Hepatocyte (in vitro differentiated cells): Measurements from ENCODE around the gene SPTAN1. TPM values are rescaled to one million over a fixed set of nuclear protein-coding genes. Genes with fewer than 3 reads are reported as not detected.

Source experiments
- DNase-seq: peaks from one replicate; pipeline ENCODE4 v3.0.0-alpha.2; 2016; ENCODE audit warnings: low spot score
- H2AFZ ChIP-seq: fragments of 200-600 bp; sonication (generic); 2 replicates; pipeline ENCODE4 v1.6.0; 2016; ENCODE audit warnings: antibody characterized with exemption, mild to moderate bottlenecking
- H3K27ac ChIP-seq: fragments of 200-600 bp; sonication (generic); 2 replicates; pipeline ENCODE4 v1.5.1; 2016; ENCODE audit warnings: mild to moderate bottlenecking
- H3K27me3 ChIP-seq: fragments of 200-600 bp; sonication (generic); 2 replicates; pipeline ENCODE4 v1.6.1; 2016
- H3K36me3 ChIP-seq: fragments of 200-600 bp; sonication (generic); replicated peaks from 2 replicates; pipeline ENCODE4 v1.5.1; 2016; ENCODE audit warnings: low read depth; ENCODE audit not compliant: insufficient read depth
- H3K4me1 ChIP-seq: fragments of 200-600 bp; sonication (generic); 2 replicates; pipeline ENCODE4 v1.5.1; 2016; ENCODE audit warnings: mild to moderate bottlenecking, moderate library complexity; ENCODE audit not compliant: insufficient read depth
- H3K4me2 ChIP-seq: fragments of 200-600 bp; sonication (generic); 2 replicates; pipeline ENCODE4 v1.6.0; 2016
- H3K4me3 ChIP-seq: fragments of 200-600 bp; sonication (generic); 2 replicates; pipeline ENCODE4 v1.5.1; 2016; ENCODE audit warnings: mild to moderate bottlenecking
- H3K79me2 ChIP-seq: fragments of 200-600 bp; sonication (generic); 2 replicates; pipeline ENCODE4 v1.6.0; 2017; ENCODE audit warnings: mild to moderate bottlenecking
- H3K9me2 ChIP-seq: fragments of 200-600 bp; sonication (generic); replicated peaks from 2 replicates; pipeline ENCODE4 v1.6.0; 2017; ENCODE audit warnings: mild to moderate bottlenecking; ENCODE audit not compliant: insufficient read depth
- H3K9me3 ChIP-seq: fragments of 200-600 bp; sonication (generic); 2 replicates; pipeline ENCODE4 v1.5.1; 2016; ENCODE audit warnings: low read depth, mild to moderate bottlenecking
- H4K20me1 ChIP-seq: fragments of 200-600 bp; sonication (generic); 2 replicates; pipeline ENCODE4 v1.6.0; 2016; ENCODE audit warnings: mild to moderate bottlenecking; ENCODE audit not compliant: insufficient read depth, poor library complexity, severe bottlenecking
- CTCF ChIP-seq: fragments of 200-600 bp; sonication (generic); IDR thresholded peaks from 2 replicates; pipeline ENCODE4 v1.5.1; 2016; ENCODE audit warnings: antibody characterized with exemption, mild to moderate bottlenecking; ENCODE audit not compliant: poor library complexity
- EZH2 ChIP-seq: fragments of 200-600 bp; sonication (generic); IDR thresholded peaks from 2 replicates; pipeline ENCODE4 v1.6.1; 2016; ENCODE audit warnings: antibody characterized with exemption, mild to moderate bottlenecking, borderline replicate concordance
- EZH2phosphoT487 ChIP-seq: fragments of 200-600 bp; sonication (generic); IDR thresholded peaks from one replicate; pipeline ENCODE4 v1.6.1; 2018; ENCODE audit warnings: antibody characterized with exemption, mild to moderate bottlenecking, low read depth, moderate library complexity; ENCODE audit not compliant: unreplicated experiment, severe bottlenecking
- WGBS: methylation state at CpG from one replicate; pipeline ENCODE4 v1.1.6; 2016; ENCODE audit warnings: low lambda C conversion rate; ENCODE audit errors: missing lambda C conversion rate; 5-methylcytosine and 5-hydroxymethylcytosine counted together
- polyA plus RNA-seq: library from polyadenylated mRNA; unstranded; fragments of >200 nt; fragmentation: Nextera tagmentation; extraction: Ambion mirVana; gene quantifications from 2 replicates; pipeline ENCODE4 v1.2.1, GENCODE V29; 2016
- total RNA-seq: library from RNA; depleted of rRNA; stranded (reverse); fragments of >200 nt; gene quantifications from 2 replicates; pipeline ENCODE4 v1.2.3, GENCODE V29; 2014

The SPTAN1 gene
- total and polyA plus RNA-seq, 2 experiments from 2014 or later: 123 to 184 TPM

- H4K20me1 ChIP-seq: no peaks in the 10 kb centered on the region
- no peaks in the 10 kb centered on the region for H3K36me3 ChIP-seq
- no peaks in the 10 kb centered on the region for H3K4me1 ChIP-seq
- TF ChIP-seq EZH2: no peak
- no peak for TF ChIP-seq EZH2phosphoT487
- no peak for TF ChIP-seq CTCF
- no peak overlapping the region for H2AFZ ChIP-seq
- WGBS: 96% methylated on average over 9 of the region's 10 CpGs
- H3K79me2 ChIP-seq: no peaks in the 10 kb centered on the region
- no peaks in the 10 kb centered on the region for H3K9me3 ChIP-seq
- H3K4me2 ChIP-seq: no peak overlapping the region
- no peaks in the 10 kb centered on the region for H3K27me3 ChIP-seq
- no peak for DNase-seq
- no peaks in the 10 kb centered on the region for H3K9me2 ChIP-seq
- no peak overlapping the region for H3K4me3 ChIP-seq
- H3K27ac ChIP-seq: no peak overlapping the region
Observed at GRCh38 chr9:128629136-128629535, 76.7 kb downstream of the SPTAN1 start.

DNA sequence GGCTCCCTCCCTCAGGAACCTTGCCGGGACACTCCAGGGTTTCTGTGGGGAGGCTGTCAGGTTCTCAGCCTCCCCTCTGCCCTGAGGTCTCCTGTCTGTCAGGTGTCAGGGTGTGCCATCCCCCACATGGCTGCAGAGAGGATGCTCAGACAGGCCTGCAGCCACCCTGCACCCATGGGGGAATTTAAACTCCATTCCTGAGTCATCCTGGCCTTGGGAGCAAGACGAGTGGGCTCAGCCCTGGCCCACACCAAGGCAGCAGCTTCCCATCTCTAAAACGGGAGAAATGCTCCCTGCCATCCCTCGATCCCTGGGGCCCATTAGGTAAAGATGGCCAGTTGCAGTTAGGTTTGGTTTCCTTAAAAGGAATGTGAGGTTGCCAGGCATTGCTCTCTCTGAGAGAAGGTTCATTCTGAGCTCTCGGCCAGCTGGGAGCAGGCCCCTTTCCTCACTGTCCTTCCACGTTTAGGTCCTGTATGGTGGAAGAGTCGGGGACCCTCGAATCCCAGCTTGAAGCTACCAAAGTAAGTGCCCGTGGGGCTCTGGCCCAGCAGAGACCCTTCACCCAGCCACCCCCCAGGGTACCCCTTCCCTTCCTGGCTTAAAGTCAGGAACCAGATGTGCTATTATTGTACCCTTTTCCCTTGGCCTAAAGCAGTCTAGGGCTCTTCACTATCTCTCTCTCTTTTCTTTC, 77.6 kb downstream of the SPTAN1 start:
- H3K79me2 ChIP-seq: no peaks in the 10 kb centered on the region
- H3K4me2 ChIP-seq: no peak overlapping the region
- no peak for DNase-seq
- no peak overlapping the region for H3K27ac ChIP-seq
- H3K27me3 ChIP-seq: no peaks in the 10 kb centered on the region
- H3K9me3 ChIP-seq: no peaks in the 10 kb centered on the region
- H4K20me1 ChIP-seq: no peaks in the 10 kb centered on the region
- H3K36me3 ChIP-seq: no peaks in the 10 kb centered on the region
- no peak overlapping the region for H3K4me3 ChIP-seq
- H3K9me2 ChIP-seq: no peaks in the 10 kb centered on the region
- H2AFZ ChIP-seq: no peak overlapping the region
- peaks cover 4% of the 10 kb centered on the region for H3K4me1 ChIP-seq
- 76% methylated on average over 9 of the region's 9 CpGs for WGBS
- TF ChIP-seq EZH2 (no peak), CTCF (no peak), EZH2phosphoT487 (no peak)

DNA sequence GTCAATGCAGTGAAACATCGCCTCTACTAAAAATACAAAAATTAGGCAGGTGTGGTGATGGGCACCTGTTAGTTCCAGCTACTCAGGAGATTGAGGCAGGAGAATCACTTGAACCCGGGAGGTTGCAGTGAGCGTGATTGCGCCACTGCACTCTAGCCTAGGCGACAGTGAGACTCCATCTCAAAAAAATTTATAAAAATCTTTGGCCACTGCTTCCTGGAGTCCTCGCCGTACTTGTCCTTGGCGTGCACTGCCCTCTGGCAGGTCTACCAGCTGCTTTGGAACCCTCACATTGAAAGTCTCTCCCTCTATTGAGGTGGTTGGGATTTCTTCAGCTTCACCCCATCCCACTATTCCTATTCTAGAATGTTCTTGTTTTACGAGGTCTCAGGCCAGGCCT, 79.2 kb downstream of the SPTAN1 start:
- H3K4me1 ChIP-seq: peaks cover 17% of the 10 kb centered on the region
- 94% methylated on average over 9 of the region's 9 CpGs for WGBS
- no peak overlapping the region for H3K27ac ChIP-seq
- H3K9me2 ChIP-seq: no peaks in the 10 kb centered on the region
- no peaks in the 10 kb centered on the region for H4K20me1 ChIP-seq
- H3K4me3 ChIP-seq: no peak overlapping the region
- H3K9me3 ChIP-seq: no peaks in the 10 kb centered on the region
- H2AFZ ChIP-seq: no peak overlapping the region
- H3K27me3 ChIP-seq: no peaks in the 10 kb centered on the region
- DNase-seq: no peak
- TF ChIP-seq EZH2phosphoT487 (no peak), CTCF (no peak), EZH2 (no peak)
- H3K79me2 ChIP-seq: no peaks in the 10 kb centered on the region
- H3K36me3 ChIP-seq: no peaks in the 10 kb centered on the region
- H3K4me2 ChIP-seq: no peak overlapping the region
